Measurements from ENCODE around the gene GM2A.

- TF ChIP-seq CTCF (conservative IDR thresholded peaks at IDR 0.05; ENCODE audit: low read depth, low read length) (no peak), EZH2 (IDR thresholded peaks at IDR 0.05; ENCODE audit: low read length, unreplicated experiment) (no peak)
These were observed 34.8 kb upstream of the GM2A start for GRCh38 chr5:151218177-151218576.
